HG02623 (cell line): ENCODE measurements around the gene XAGE3.
A peak's percentile ranks its signal among the peaks of the same experiment; 100 is the strongest.
"Not testable (repeated sequence)": the region's sequence is repeated elsewhere in the genome, so short reads cannot be mapped to it uniquely, and the experiment has no call there.

ENCODE experiments used
- ATAC-seq: cut with Tn5 transposase; IDR thresholded peaks from one replicate; pipeline ENCODE4 v1.9.1; 2021; ENCODE audit warnings: moderate library complexity; ENCODE audit not compliant: unreplicated experiment

XAGE3 gene

GRCh38 chrX:52867610-52868348 is at the start of gene XAGE3:
TSS of gene XAGE3 (minus strand) at chrX:52868083. CDS start at chrX:52867133, 950 bp downstream.
- no peak for ATAC-seq

- ATAC-seq, result not testable (repeated sequence)
Measured at GRCh38 chrX:52914704-52915103, 46.8 kb upstream of the XAGE3 start.

- ATAC-seq, result not testable (repeated sequence)
Measured at GRCh38 chrX:52913681-52914080, 45.8 kb upstream of the XAGE3 start.

GRCh38 chrX:52909313-52909969 is 41.6 kb upstream of the XAGE3 start:
- ATAC-seq, result not testable (repeated sequence)

- ATAC-seq, result not testable (repeated sequence)
Measured at GRCh38 chrX:52907900-52908299, 40.0 kb upstream of the XAGE3 start.

- not testable (repeated sequence) for ATAC-seq
Measured at GRCh38 chrX:52907137-52907536, 39.3 kb upstream of the XAGE3 start.

- ATAC-seq, result not testable (repeated sequence)
Measured at GRCh38 chrX:52906072-52906471, 38.2 kb upstream of the XAGE3 start.

- not testable (repeated sequence) for ATAC-seq
Measured at GRCh38 chrX:52905531-52905930, 37.6 kb upstream of the XAGE3 start.

GRCh38 chrX:52896855-52897709 is 29.2 kb upstream of the XAGE3 start, which contains the start of gene FAM156B:
TSS of gene FAM156B (plus strand) at chrX:52897330. CDS start at chrX:52907226, 9,896 bp downstream.
- peak; percentile 80 for ATAC-seq

- not testable (repeated sequence) for ATAC-seq
Measured at GRCh38 chrX:52896438-52896837, 28.6 kb upstream of the XAGE3 start.

GRCh38 chrX:52888090-52888489 is 20.2 kb upstream of the XAGE3 start:
- ATAC-seq, result not testable (repeated sequence)

GRCh38 chrX:52887459-52887858 is 19.6 kb upstream of the XAGE3 start:
- not testable (repeated sequence) for ATAC-seq

- ATAC-seq, result not testable (repeated sequence)
Measured at GRCh38 chrX:52876386-52876785, 8.5 kb upstream of the XAGE3 start.

- not testable (repeated sequence) for ATAC-seq
Measured at GRCh38 chrX:52875436-52875835, 7.6 kb upstream of the XAGE3 start.

GRCh38 chrX:52874661-52875060 is 6.8 kb upstream of the XAGE3 start:
- ATAC-seq, result no peak

- ATAC-seq, result not testable (repeated sequence)
Measured at GRCh38 chrX:52873825-52874224, 5.9 kb upstream of the XAGE3 start.

- ATAC-seq, result no peak
Measured at GRCh38 chrX:52870046-52870445, 2.2 kb upstream of the XAGE3 start.

GRCh38 chrX:52865343-52865998 is 2.4 kb downstream of the XAGE3 start:
- no peak for ATAC-seq

GRCh38 chrX:52856991-52857525 is 10.8 kb downstream of the XAGE3 start:
- ATAC-seq, result not testable (repeated sequence)

GRCh38 chrX:52852110-52852860 is 15.6 kb downstream of the XAGE3 start:
- ATAC-seq, result no peak
